ENCODE measurements around the gene PRKX.
"Not testable (repeated sequence)": the region's sequence is repeated elsewhere in the genome, so short reads cannot be mapped to it uniquely, and the experiment has no call there.

- TF ChIP-seq ZBTB8A (tag by site-specific recombination; IDR thresholded peaks at IDR 0.05); ZFP37 (tag by site-specific recombination; IDR thresholded peaks at IDR 0.05); ZNF121 (tag by site-specific recombination; IDR thresholded peaks at IDR 0.05); PRDM10 (tag by site-specific recombination; IDR thresholded peaks at IDR 0.05); CTCF (tag by site-specific recombination; IDR thresholded peaks at IDR 0.05); ZNF585B (tag by site-specific recombination; IDR thresholded peaks at IDR 0.05); ZFP3 (tag by site-specific recombination; IDR thresholded peaks at IDR 0.05; ENCODE audit: low read depth); BCL11A (tag by site-specific recombination; IDR thresholded peaks at IDR 0.05; ENCODE audit: low read depth); ZNF670 (tag by site-specific recombination; IDR thresholded peaks at IDR 0.05; ENCODE audit: low read depth); ZSCAN5A (tag by site-specific recombination; IDR thresholded peaks at IDR 0.05): not testable (repeated sequence)
- TF ChIP-seq, protein P1, sequence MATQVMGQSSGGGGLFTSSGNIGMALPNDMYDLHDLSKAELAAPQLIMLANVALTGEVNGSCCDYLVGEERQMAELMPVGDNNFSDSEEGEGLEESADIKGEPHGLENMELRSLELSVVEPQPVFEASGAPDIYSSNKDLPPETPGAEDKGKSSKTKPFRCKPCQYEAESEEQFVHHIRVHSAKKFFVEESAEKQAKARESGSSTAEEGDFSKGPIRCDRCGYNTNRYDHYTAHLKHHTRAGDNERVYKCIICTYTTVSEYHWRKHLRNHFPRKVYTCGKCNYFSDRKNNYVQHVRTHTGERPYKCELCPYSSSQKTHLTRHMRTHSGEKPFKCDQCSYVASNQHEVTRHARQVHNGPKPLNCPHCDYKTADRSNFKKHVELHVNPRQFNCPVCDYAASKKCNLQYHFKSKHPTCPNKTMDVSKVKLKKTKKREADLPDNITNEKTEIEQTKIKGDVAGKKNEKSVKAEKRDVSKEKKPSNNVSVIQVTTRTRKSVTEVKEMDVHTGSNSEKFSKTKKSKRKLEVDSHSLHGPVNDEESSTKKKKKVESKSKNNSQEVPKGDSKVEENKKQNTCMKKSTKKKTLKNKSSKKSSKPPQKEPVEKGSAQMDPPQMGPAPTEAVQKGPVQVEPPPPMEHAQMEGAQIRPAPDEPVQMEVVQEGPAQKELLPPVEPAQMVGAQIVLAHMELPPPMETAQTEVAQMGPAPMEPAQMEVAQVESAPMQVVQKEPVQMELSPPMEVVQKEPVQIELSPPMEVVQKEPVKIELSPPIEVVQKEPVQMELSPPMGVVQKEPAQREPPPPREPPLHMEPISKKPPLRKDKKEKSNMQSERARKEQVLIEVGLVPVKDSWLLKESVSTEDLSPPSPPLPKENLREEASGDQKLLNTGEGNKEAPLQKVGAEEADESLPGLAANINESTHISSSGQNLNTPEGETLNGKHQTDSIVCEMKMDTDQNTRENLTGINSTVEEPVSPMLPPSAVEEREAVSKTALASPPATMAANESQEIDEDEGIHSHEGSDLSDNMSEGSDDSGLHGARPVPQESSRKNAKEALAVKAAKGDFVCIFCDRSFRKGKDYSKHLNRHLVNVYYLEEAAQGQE (tag by site-specific recombination; IDR thresholded peaks at IDR 0.05): not testable (repeated sequence)
Observed at GRCh38 chrX:3663576-3664250, 49.7 kb downstream of the PRKX start.
